ENCODE data around the gene FBXO11. TPM values are rescaled to one million over a fixed set of nuclear protein-coding genes. Genes with fewer than 3 reads are reported as not detected.

Gene FBXO11
- polyA plus RNA-seq, 1 donor = 55.4 TPM

DNA sequence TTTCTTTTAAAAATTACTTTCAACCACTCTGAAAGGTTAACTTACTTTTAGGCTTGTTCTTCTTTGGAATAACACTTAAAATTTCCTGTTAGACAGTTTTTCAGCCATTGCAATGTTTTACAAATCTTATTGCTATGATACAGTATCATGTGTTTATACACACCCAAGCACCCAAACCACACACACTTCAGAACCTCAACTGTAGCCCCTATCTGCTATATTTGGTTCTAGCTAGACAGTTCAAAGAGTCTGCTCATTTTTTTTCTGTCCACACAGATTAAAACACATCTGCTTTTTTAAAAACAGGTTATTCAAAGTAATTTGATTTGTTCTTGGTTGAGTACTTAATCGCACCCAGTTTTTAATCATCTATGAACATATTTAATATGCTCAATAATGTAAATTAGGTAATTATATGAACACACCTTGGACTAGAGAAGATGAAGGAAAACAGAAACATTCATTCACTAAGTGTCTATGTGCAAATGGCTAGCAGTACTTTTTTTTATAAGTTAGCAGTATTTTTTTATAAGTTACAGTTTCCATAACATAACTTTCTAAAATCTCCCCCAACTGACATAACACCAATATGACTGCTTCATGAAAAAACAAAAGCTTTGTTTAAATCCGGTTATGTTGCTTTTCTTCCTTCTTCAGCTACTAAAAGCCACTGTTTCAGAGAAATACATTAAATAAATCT, 17.6 kb downstream of the FBXO11 start:
- 100% methylated on average over 1 of the region's 2 CpGs for WGBS (ENCODE audit: insufficient coverage, low lambda C conversion rate)
- peaks cover 4% of the 10 kb centered on the region for H3K36me3 ChIP-seq (ENCODE audit: control insufficient read depth, insufficient read depth, low read length)
- H3K27me3 ChIP-seq (ENCODE audit: control insufficient read depth, insufficient read depth, low read length) = no peaks in the 10 kb centered on the region
- no peak overlapping the region for H3K4me3 ChIP-seq (ENCODE audit: low read length)
- no peaks in the 10 kb centered on the region for H3K9me3 ChIP-seq (ENCODE audit: control insufficient read depth, low read depth, low read length)
- DNase-seq = no peak
- no peaks in the 10 kb centered on the region for H3K4me1 ChIP-seq (ENCODE audit: control insufficient read depth, insufficient read depth, low read length)
- no peak overlapping the region for H3K27ac ChIP-seq (ENCODE audit: low read length)

DNA sequence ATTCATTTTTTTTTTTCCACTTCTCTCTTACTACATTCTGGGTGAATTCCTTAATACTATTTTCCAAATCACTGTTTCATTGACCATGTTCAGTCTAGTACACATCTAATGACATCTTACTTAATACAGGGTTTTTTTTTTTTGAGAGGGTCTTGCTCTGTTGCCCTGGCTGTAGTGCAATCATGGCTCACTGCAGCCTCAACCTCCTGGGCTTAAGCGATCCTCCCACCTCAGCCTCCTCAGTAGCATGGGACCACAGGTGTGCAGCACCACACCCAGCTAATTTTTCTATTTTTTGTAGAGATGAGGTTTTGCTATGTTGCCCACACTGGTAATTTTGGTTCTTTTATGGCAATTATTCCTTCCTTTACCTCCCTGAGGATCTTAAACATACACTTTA, 29.4 kb downstream of the FBXO11 start:
- H3K27me3 ChIP-seq (ENCODE audit: control insufficient read depth, insufficient read depth, low read length) = no peaks in the 10 kb centered on the region
- WGBS (ENCODE audit: insufficient coverage, low lambda C conversion rate) = no CpG with 5 or more reads among the region's 1 CpG
- peaks cover 8% of the 10 kb centered on the region for H3K36me3 ChIP-seq (ENCODE audit: control insufficient read depth, insufficient read depth, low read length)
- H3K4me3 ChIP-seq (ENCODE audit: low read length) = no peak overlapping the region
- DNase-seq = no peak
- H3K27ac ChIP-seq (ENCODE audit: low read length) = no peak overlapping the region
- no peaks in the 10 kb centered on the region for H3K4me1 ChIP-seq (ENCODE audit: control insufficient read depth, insufficient read depth, low read length)
- H3K9me3 ChIP-seq (ENCODE audit: control insufficient read depth, low read depth, low read length) = no peaks in the 10 kb centered on the region

DNA sequence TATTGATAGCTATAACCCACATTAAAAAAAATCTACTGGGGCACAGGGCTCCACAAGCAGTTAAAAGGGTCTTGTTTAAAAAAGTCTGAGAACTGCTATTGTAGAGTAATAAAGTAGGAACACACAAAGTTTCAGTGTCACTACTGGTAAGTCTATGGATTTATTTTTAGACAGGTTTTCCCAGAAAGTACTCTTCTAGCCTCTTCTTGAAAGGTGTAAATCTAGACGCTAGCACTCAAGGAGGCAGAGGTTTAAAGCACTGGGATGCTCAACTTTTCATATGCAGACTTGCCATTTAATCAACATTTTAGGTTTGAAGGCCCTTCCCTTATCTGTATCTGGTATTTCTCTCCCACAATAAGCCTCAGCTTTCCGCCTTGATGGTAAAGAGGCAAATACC, 33.4 kb downstream of the FBXO11 start:
- no CpG with 5 or more reads among the region's 2 CpGs for WGBS (ENCODE audit: insufficient coverage, low lambda C conversion rate)
- Histone ChIP-seq H3K4me3 (ENCODE audit: low read length) (no peak overlapping the region), H3K36me3 (ENCODE audit: control insufficient read depth, insufficient read depth, low read length) (peaks cover 24% of the 10 kb centered on the region), H3K9me3 (ENCODE audit: control insufficient read depth, low read depth, low read length) (no peaks in the 10 kb centered on the region), H3K27me3 (ENCODE audit: control insufficient read depth, insufficient read depth, low read length) (no peaks in the 10 kb centered on the region), H3K27ac (ENCODE audit: low read length) (no peak overlapping the region), H3K4me1 (ENCODE audit: control insufficient read depth, insufficient read depth, low read length) (no peaks in the 10 kb centered on the region)
- DNase-seq = no peak

- no peak overlapping the region for H3K27ac ChIP-seq (ENCODE audit: low read length)
- no CpG with 5 or more reads among the region's 7 CpGs for WGBS (ENCODE audit: insufficient coverage, low lambda C conversion rate)
Measured at GRCh38 chr2:47870641-47871540, 35.4 kb downstream of the FBXO11 start.

DNA sequence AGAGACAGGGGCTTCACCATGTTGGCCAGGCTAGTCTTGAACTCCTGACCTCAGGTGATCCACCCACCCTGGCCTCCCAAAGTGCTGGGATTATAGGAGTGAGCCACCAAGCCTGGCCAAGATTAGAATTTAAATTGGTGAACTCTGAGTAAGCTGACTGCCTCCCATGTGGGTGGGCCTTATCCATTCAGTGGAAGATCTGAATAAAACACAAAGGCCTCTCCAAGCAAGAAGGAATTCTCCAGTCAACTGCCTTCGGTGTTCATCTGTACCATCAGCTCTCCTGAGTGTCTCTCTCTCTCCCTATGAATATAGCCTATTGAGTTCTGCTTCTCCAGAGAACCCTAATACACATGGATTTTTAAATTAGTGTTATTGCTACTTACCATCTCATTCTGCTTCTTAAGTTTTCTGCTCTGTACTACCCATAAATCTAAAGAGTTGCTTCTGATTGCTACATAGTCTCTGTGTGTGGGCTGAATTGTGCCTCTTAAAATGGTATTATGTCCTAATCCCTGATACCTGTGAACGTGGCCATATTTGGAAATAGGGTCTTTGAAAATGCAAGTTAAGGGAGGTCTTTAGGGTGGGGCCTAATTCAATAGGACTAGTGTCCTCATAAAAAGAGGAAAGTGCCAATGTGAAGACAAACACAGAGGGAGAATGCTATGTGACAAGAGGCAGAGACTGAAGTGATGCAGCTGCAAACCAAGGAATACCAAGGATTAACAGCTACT, 36.3 kb downstream of the FBXO11 start:
- DNase-seq = no peak
- Histone ChIP-seq H3K27ac (ENCODE audit: low read length) (no peak overlapping the region), H3K4me3 (ENCODE audit: low read length) (no peak overlapping the region), H3K36me3 (ENCODE audit: control insufficient read depth, insufficient read depth, low read length) (peaks cover 24% of the 10 kb centered on the region), H3K9me3 (ENCODE audit: control insufficient read depth, low read depth, low read length) (no peaks in the 10 kb centered on the region), H3K27me3 (ENCODE audit: control insufficient read depth, insufficient read depth, low read length) (no peaks in the 10 kb centered on the region), H3K4me1 (ENCODE audit: control insufficient read depth, insufficient read depth, low read length) (no peaks in the 10 kb centered on the region)
- WGBS (ENCODE audit: insufficient coverage, low lambda C conversion rate) = 83% methylated on average over 1 of the region's 2 CpGs

More at GRCh38 chr2:47870641-47871540, 35.4 kb downstream of the FBXO11 start:
- Histone ChIP-seq H3K27me3 (ENCODE audit: control insufficient read depth, insufficient read depth, low read length) (no peaks in the 10 kb centered on the region), H3K36me3 (ENCODE audit: control insufficient read depth, insufficient read depth, low read length) (peaks cover 24% of the 10 kb centered on the region), H3K4me3 (ENCODE audit: low read length) (no peak overlapping the region), H3K9me3 (ENCODE audit: control insufficient read depth, low read depth, low read length) (no peaks in the 10 kb centered on the region), H3K4me1 (ENCODE audit: control insufficient read depth, insufficient read depth, low read length) (no peaks in the 10 kb centered on the region)
- DNase-seq = no peak

- H3K27me3 ChIP-seq (ENCODE audit: control insufficient read depth, insufficient read depth, low read length) = no peaks in the 10 kb centered on the region
- WGBS (ENCODE audit: insufficient coverage, low lambda C conversion rate) = 100% methylated on average over 1 of the region's 7 CpGs
- no peak for DNase-seq
- H3K36me3 ChIP-seq (ENCODE audit: control insufficient read depth, insufficient read depth, low read length) = peaks cover 23% of the 10 kb centered on the region
- H3K4me1 ChIP-seq (ENCODE audit: control insufficient read depth, insufficient read depth, low read length) = no peaks in the 10 kb centered on the region
- no peaks in the 10 kb centered on the region for H3K9me3 ChIP-seq (ENCODE audit: control insufficient read depth, low read depth, low read length)
- H3K27ac ChIP-seq (ENCODE audit: low read length) = no peak overlapping the region
- no peak overlapping the region for H3K4me3 ChIP-seq (ENCODE audit: low read length)
Measured at GRCh38 chr2:47868611-47869352, 37.5 kb downstream of the FBXO11 start.

- peaks cover 16% of the 10 kb centered on the region for H3K36me3 ChIP-seq (ENCODE audit: control insufficient read depth, insufficient read depth, low read length)
- no peak overlapping the region for H3K27ac ChIP-seq (ENCODE audit: low read length)
- no peak overlapping the region for H3K4me3 ChIP-seq (ENCODE audit: low read length)
- no peaks in the 10 kb centered on the region for H3K27me3 ChIP-seq (ENCODE audit: control insufficient read depth, insufficient read depth, low read length)
- DNase-seq = no peak
- H3K9me3 ChIP-seq (ENCODE audit: control insufficient read depth, low read depth, low read length) = no peaks in the 10 kb centered on the region
- H3K4me1 ChIP-seq (ENCODE audit: control insufficient read depth, insufficient read depth, low read length) = no peaks in the 10 kb centered on the region
- no CpG with 5 or more reads among the region's 2 CpGs for WGBS (ENCODE audit: insufficient coverage, low lambda C conversion rate)
Measured at GRCh38 chr2:47867205-47867604, 39.1 kb downstream of the FBXO11 start.

DNA sequence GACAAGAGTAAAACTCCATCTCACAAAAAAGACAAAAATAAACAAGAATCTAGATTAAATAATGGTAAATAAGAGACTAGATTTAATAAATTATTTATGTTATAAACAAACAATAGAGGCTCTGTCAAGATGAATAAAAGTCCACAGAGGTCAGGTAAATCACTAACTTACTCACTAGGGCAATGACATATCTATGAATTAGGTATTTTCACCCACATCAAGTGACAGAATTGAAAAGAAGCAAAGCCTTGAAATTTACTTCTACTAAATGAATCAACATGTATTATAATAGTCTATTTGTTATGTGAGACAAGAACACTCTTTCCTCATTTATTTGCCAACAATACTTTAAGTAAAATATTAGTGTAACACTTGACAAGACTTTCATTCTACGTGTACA, 41.7 kb downstream of the FBXO11 start:
- no peak overlapping the region for H3K27ac ChIP-seq (ENCODE audit: low read length)
- WGBS (ENCODE audit: insufficient coverage, low lambda C conversion rate) = 100% methylated on average over 1 of the region's 1 CpG
- no peak for DNase-seq
- H3K4me3 ChIP-seq (ENCODE audit: low read length) = no peak overlapping the region
- H3K9me3 ChIP-seq (ENCODE audit: control insufficient read depth, low read depth, low read length) = no peaks in the 10 kb centered on the region
- no peaks in the 10 kb centered on the region for H3K27me3 ChIP-seq (ENCODE audit: control insufficient read depth, insufficient read depth, low read length)
- H3K36me3 ChIP-seq (ENCODE audit: control insufficient read depth, insufficient read depth, low read length) = peaks cover 11% of the 10 kb centered on the region
- H3K4me1 ChIP-seq (ENCODE audit: control insufficient read depth, insufficient read depth, low read length) = no peaks in the 10 kb centered on the region

DNA sequence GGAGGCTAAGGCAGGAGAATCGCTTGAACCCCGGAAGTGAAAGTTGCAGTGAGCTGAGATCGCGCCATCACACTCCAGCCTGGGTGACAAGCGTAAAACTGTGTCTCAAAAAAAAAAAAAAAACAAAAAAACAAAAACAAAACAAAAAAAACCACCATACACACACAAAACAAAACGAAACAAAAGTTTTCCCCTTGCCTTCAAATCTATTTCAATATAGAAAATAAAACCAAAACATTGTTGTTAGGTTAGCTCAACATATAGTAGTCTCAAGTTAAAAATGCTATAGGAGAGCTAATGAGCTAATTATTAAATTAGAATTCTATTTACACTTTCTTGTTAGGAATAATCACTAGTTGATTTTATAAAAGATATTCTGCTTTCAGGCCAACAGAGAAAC, 43.3 kb downstream of the FBXO11 start:
- H3K27ac ChIP-seq (ENCODE audit: low read length) = no peak overlapping the region
- H3K9me3 ChIP-seq (ENCODE audit: control insufficient read depth, low read depth, low read length) = no peaks in the 10 kb centered on the region
- 77% methylated on average over 3 of the region's 6 CpGs for WGBS (ENCODE audit: insufficient coverage, low lambda C conversion rate)
- no peak for DNase-seq
- no peaks in the 10 kb centered on the region for H3K27me3 ChIP-seq (ENCODE audit: control insufficient read depth, insufficient read depth, low read length)
- H3K36me3 ChIP-seq (ENCODE audit: control insufficient read depth, insufficient read depth, low read length) = peaks cover 3% of the 10 kb centered on the region
- no peaks in the 10 kb centered on the region for H3K4me1 ChIP-seq (ENCODE audit: control insufficient read depth, insufficient read depth, low read length)
- H3K4me3 ChIP-seq (ENCODE audit: low read length) = no peak overlapping the region
